Gastroesophageal sphincter (tissue), 3 donors: ENCODE measurements around the gene SYNPR.

Experiments
- CTCF ChIP-seq, 4 experiments: fragments of 200-600 bp in 2 of 4; fragments of 450-650 bp in 2 of 4; sonication (generic) in 1 of 4; IDR thresholded peaks; one replicate each; pipeline ENCODE4 v1.5.1; 2017 to 2019; ENCODE audit warnings: antibody characterized with exemption in 4 of 4, mild to moderate bottlenecking in 2 of 4, moderate library complexity in 2 of 4
- EP300 ChIP-seq: sonication (generic); formaldehyde crosslinking; IDR thresholded peaks from one replicate; pipeline ENCODE4 v1.6.1; 2017; ENCODE audit warnings: antibody characterized with exemption, mild to moderate bottlenecking
- POLR2A ChIP-seq, 2 donors: fragments of 450-650 bp; IDR thresholded peaks; one replicate each; pipeline ENCODE4 v1.6.1; 2017; ENCODE audit warnings: antibody characterized with exemption in 2 of 2, mild to moderate bottlenecking in 2 of 2, moderate library complexity in 1 of 2
- POLR2AphosphoS5 ChIP-seq: sonication (generic); formaldehyde crosslinking; IDR thresholded peaks from one replicate; pipeline ENCODE4 v1.6.1; 2017; ENCODE audit warnings: antibody characterized with exemption

- TF ChIP-seq CTCF (IDR thresholded peaks at IDR 0.05) (no peak), POLR2AphosphoS5 (no peak), POLR2A (IDR thresholded peaks at IDR 0.05) (no peak), EP300 (no peak)
Measured at GRCh38 chr3:63493101-63493500, 215.0 kb downstream of the SYNPR start.
